ENCODE data around the gene RHBG.

- TF ChIP-seq CTCF (IDR thresholded peaks at IDR 0.05 in 8 of 11, conservative IDR thresholded peaks at IDR 0.05 in 3 of 11) (no peak), POLR2A (IDR thresholded peaks at IDR 0.05) (no peak)
These were observed 53.1 kb downstream of the RHBG start for GRCh38 chr1:156421939-156422601.
